HEK293 (cell line): ENCODE results near the gene AK5.

ENCODE experiments used
- MYNN ChIP-seq: fragments of 450-650 bp; formaldehyde crosslinking; IDR thresholded peaks from 2 replicates; pipeline ENCODE4 v1.5.1; 2016; ENCODE audit warnings: missing biosample characterization, missing genetic modification characterization, borderline replicate concordance
- REST ChIP-seq: fragments of 450-650 bp; formaldehyde crosslinking; IDR thresholded peaks from 2 replicates; pipeline ENCODE4 v1.5.1; 2016; ENCODE audit warnings: missing biosample characterization, missing genetic modification characterization
- SP2 ChIP-seq: fragments of 450-650 bp; formaldehyde crosslinking; IDR thresholded peaks from 2 replicates; pipeline ENCODE4 v1.5.1; 2016; ENCODE audit warnings: missing biosample characterization, missing genetic modification characterization
- WT1 ChIP-seq: fragments of 450-650 bp; formaldehyde crosslinking; IDR thresholded peaks from 2 replicates; pipeline ENCODE4 v1.5.1; 2016; ENCODE audit warnings: missing biosample characterization, missing genetic modification characterization
- ZBTB26 ChIP-seq: fragments of 450-650 bp; formaldehyde crosslinking; optimal IDR thresholded peaks from 2 replicates; pipeline ENCODE3; 2016; ENCODE audit warnings: missing biosample characterization, mild to moderate bottlenecking, missing genetic modification characterization
- ZBTB7A ChIP-seq: fragments of 450-650 bp; formaldehyde crosslinking; IDR thresholded peaks from 2 replicates; pipeline ENCODE4 v1.5.1; 2016; ENCODE audit warnings: low read depth, missing biosample characterization, missing genetic modification characterization
- ZNF140 ChIP-seq: fragments of 450-650 bp; formaldehyde crosslinking; IDR thresholded peaks from 2 replicates; pipeline ENCODE4 v1.5.1; 2016; ENCODE audit warnings: missing biosample characterization, missing genetic modification characterization
- ZNF211 ChIP-seq: fragments of 450-650 bp; formaldehyde crosslinking; IDR thresholded peaks from 2 replicates; pipeline ENCODE4 v1.5.1; 2016; ENCODE audit warnings: low read depth, missing biosample characterization, missing genetic modification characterization
- ZNF248 ChIP-seq: fragments of 450-650 bp; formaldehyde crosslinking; IDR thresholded peaks from 2 replicates; pipeline ENCODE4 v1.5.1; 2017; ENCODE audit warnings: missing biosample characterization, missing genetic modification characterization
- ZNF670 ChIP-seq: fragments of 450-650 bp; formaldehyde crosslinking; IDR thresholded peaks from 2 replicates; pipeline ENCODE4 v1.5.1; 2016; ENCODE audit warnings: missing biosample characterization, missing genetic modification characterization, low read depth
- ZNF843 ChIP-seq: fragments of 450-650 bp; formaldehyde crosslinking; IDR thresholded peaks from 2 replicates; pipeline ENCODE4 v1.5.1; 2016; ENCODE audit warnings: missing biosample characterization, missing genetic modification characterization
- ZSCAN18 ChIP-seq: fragments of 450-650 bp; formaldehyde crosslinking; IDR thresholded peaks from 2 replicates; pipeline ENCODE4 v1.5.1; 2016; ENCODE audit warnings: missing biosample characterization, missing genetic modification characterization
- TF ChIP-seq, protein P1 (sequence below): fragments of 450-650 bp; formaldehyde crosslinking; IDR thresholded peaks from 2 replicates; pipeline ENCODE4 v1.5.1; 2016; ENCODE audit warnings: missing biosample characterization, missing genetic modification characterization
- TF ChIP-seq, protein P2 (sequence below): fragments of 450-650 bp; formaldehyde crosslinking; IDR thresholded peaks from 2 replicates; pipeline ENCODE4 v1.5.1; 2016; ENCODE audit warnings: missing biosample characterization, missing genetic modification characterization

DNA sequence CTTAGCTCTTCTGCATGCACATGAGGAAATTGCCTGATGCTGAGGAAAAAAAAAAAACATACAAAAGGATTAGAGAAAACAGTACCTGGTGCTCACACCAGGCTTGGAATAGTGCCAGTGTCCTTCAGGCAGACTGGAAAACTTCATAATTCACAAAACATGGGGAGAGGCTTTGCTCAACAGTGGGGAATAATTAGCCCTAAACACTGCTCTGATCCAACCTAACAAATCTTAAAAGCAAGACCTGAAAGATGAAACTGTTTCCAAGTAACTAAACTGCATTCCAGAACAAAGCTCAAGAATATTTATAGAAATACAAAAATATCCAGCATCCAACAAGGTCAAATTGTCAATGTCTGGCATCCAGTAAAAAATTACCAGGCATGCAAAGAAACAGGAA, 124.8 kb downstream of the AK5 start:
- TF ChIP-seq, protein P1, sequence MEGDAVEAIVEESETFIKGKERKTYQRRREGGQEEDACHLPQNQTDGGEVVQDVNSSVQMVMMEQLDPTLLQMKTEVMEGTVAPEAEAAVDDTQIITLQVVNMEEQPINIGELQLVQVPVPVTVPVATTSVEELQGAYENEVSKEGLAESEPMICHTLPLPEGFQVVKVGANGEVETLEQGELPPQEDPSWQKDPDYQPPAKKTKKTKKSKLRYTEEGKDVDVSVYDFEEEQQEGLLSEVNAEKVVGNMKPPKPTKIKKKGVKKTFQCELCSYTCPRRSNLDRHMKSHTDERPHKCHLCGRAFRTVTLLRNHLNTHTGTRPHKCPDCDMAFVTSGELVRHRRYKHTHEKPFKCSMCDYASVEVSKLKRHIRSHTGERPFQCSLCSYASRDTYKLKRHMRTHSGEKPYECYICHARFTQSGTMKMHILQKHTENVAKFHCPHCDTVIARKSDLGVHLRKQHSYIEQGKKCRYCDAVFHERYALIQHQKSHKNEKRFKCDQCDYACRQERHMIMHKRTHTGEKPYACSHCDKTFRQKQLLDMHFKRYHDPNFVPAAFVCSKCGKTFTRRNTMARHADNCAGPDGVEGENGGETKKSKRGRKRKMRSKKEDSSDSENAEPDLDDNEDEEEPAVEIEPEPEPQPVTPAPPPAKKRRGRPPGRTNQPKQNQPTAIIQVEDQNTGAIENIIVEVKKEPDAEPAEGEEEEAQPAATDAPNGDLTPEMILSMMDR (tag by site-specific recombination): no peak
- TF ChIP-seq ZSCAN18 (tag by site-specific recombination) (no peak), ZNF670 (tag by site-specific recombination) (no peak), ZNF140 (tag by site-specific recombination) (no peak), ZNF843 (tag by site-specific recombination) (no peak), ZNF211 (tag by site-specific recombination) (no peak), ZBTB7A (tag by site-specific recombination) (no peak), SP2 (tag by site-specific recombination) (no peak), MYNN (no peak), WT1 (tag by site-specific recombination) (no peak), ZBTB26 (tag by site-specific recombination) (no peak), REST (tag by site-specific recombination) (no peak), ZNF248 (tag by site-specific recombination) (no peak)
- TF ChIP-seq, protein P2, sequence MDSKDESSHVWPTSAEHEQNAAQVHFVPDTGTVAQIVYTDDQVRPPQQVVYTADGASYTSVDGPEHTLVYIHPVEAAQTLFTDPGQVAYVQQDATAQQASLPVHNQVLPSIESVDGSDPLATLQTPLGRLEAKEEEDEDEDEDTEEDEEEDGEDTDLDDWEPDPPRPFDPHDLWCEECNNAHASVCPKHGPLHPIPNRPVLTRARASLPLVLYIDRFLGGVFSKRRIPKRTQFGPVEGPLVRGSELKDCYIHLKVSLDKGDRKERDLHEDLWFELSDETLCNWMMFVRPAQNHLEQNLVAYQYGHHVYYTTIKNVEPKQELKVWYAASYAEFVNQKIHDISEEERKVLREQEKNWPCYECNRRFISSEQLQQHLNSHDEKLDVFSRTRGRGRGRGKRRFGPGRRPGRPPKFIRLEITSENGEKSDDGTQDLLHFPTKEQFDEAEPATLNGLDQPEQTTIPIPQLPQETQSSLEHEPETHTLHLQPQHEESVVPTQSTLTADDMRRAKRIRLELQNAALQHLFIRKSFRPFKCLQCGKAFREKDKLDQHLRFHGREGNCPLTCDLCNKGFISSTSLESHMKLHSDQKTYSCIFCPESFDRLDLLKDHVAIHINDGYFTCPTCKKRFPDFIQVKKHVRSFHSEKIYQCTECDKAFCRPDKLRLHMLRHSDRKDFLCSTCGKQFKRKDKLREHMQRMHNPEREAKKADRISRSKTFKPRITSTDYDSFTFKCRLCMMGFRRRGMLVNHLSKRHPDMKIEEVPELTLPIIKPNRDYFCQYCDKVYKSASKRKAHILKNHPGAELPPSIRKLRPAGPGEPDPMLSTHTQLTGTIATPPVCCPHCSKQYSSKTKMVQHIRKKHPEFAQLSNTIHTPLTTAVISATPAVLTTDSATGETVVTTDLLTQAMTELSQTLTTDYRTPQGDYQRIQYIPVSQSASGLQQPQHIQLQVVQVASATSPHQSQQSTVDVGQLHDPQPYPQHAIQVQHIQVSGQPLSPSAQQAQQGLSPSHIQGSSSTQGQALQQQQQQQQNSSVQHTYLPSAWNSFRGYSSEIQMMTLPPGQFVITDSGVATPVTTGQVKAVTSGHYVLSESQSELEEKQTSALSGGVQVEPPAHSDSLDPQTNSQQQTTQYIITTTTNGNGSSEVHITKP (tag by site-specific recombination): no peak
